Thoracic aorta (tissue), 2 donors: ENCODE results near the gene HOXC6. TPM values are rescaled to one million over a fixed set of nuclear protein-coding genes. Genes with fewer than 3 reads are reported as not detected.
"Not testable (repeated sequence)": the region's sequence is repeated elsewhere in the genome, so short reads cannot be mapped to it uniquely, and the experiment has no call there.

Source experiments
- ATAC-seq: fragments of 150-250 bp; one replicate; pipeline ENCODE4 v1.8.0; 2017; ENCODE audit warnings: low read depth; ENCODE audit not compliant: insufficient number of reproducible peaks, low FRiP score
- DNase-seq: peaks from one replicate; pipeline ENCODE4 v3.0.0-alpha.2; 2020; ENCODE audit warnings: low spot score
- H3K27ac ChIP-seq, 2 donors: fragments of 200-600 bp; sonication (generic); 1 replicate in 1 of 2; 2 replicates in 1 of 2; pipeline ENCODE4 v1.5.1; 2016; ENCODE audit warnings: mild to moderate bottlenecking in 2 of 2, moderate library complexity in 2 of 2
- H3K27me3 ChIP-seq: fragments of 200-600 bp; sonication (generic); replicated peaks from 2 replicates; pipeline ENCODE4 v1.6.0; 2016; ENCODE audit warnings: mild to moderate bottlenecking; ENCODE audit not compliant: insufficient read depth
- H3K36me3 ChIP-seq: fragments of 200-600 bp; sonication (generic); one replicate; pipeline ENCODE4 v1.5.1; 2016
- H3K4me1 ChIP-seq, 2 donors: fragments of 200-600 bp; sonication (generic); 1 replicate in 1 of 2; 2 replicates in 1 of 2; pipeline versions ENCODE4 v1.5.1 to v1.6.0; 2016; ENCODE audit warnings: low read depth in 2 of 2, mild to moderate bottlenecking in 1 of 2; ENCODE audit not compliant: control insufficient read depth in 1 of 2
- H3K4me3 ChIP-seq: fragments of 200-600 bp; sonication (generic); 2 replicates; pipeline ENCODE4 v1.5.1; 2016; ENCODE audit warnings: mild to moderate bottlenecking
- H3K9me3 ChIP-seq: fragments of 200-600 bp; sonication (generic); 2 replicates; pipeline ENCODE4 v1.5.1; 2016
- total RNA-seq, 2 donors: library from RNA; depleted of rRNA; stranded (reverse); fragments of >200 nt; gene quantifications; one replicate each; pipeline versions ENCODE4 v1.1.0 to v1.2.3, GENCODE V29; 2016
- TF ChIP-seq, protein P1 (sequence below): fragments of 200-600 bp; sonication (generic); IDR thresholded peaks from one replicate; pipeline ENCODE4 v1.5.1; 2019; ENCODE audit warnings: antibody characterized with exemption

HOXC6 gene
- total RNA-seq, 2 donors from 2014 or later = not detected

DNA sequence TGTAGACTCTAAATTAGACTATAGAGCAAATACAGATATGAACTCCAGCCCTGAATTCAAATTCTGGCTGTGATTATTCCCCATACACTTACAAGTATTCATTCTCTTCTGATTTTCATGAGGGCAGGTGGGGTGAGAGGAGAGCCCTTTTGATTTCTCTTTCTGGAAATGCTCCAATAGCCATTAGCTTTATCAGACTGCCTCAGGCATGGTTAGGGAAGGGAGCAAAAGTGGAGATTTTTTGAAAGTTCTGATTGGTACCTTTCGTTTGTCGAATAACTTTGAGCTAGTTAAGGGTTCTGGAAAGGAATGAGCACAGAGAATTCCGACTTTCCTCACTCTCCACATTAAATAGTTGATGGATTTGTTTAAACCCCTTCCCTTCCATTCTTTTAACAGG, 12.4 kb downstream of the HOXC6 start:
- H3K27ac ChIP-seq = no peak overlapping the region
- TF ChIP-seq, protein P1, sequence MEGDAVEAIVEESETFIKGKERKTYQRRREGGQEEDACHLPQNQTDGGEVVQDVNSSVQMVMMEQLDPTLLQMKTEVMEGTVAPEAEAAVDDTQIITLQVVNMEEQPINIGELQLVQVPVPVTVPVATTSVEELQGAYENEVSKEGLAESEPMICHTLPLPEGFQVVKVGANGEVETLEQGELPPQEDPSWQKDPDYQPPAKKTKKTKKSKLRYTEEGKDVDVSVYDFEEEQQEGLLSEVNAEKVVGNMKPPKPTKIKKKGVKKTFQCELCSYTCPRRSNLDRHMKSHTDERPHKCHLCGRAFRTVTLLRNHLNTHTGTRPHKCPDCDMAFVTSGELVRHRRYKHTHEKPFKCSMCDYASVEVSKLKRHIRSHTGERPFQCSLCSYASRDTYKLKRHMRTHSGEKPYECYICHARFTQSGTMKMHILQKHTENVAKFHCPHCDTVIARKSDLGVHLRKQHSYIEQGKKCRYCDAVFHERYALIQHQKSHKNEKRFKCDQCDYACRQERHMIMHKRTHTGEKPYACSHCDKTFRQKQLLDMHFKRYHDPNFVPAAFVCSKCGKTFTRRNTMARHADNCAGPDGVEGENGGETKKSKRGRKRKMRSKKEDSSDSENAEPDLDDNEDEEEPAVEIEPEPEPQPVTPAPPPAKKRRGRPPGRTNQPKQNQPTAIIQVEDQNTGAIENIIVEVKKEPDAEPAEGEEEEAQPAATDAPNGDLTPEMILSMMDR = no peak
- DNase-seq = no peak
- ATAC-seq = no peak
- H3K4me3 ChIP-seq = no peak overlapping the region
- no peaks in the 10 kb centered on the region for H3K36me3 ChIP-seq
- no peaks in the 10 kb centered on the region for H3K9me3 ChIP-seq
- H3K4me1 ChIP-seq = peaks cover 0 to 7% of the 10 kb centered on the region in 2 donors
- H3K27me3 ChIP-seq = no peaks in the 10 kb centered on the region

DNA sequence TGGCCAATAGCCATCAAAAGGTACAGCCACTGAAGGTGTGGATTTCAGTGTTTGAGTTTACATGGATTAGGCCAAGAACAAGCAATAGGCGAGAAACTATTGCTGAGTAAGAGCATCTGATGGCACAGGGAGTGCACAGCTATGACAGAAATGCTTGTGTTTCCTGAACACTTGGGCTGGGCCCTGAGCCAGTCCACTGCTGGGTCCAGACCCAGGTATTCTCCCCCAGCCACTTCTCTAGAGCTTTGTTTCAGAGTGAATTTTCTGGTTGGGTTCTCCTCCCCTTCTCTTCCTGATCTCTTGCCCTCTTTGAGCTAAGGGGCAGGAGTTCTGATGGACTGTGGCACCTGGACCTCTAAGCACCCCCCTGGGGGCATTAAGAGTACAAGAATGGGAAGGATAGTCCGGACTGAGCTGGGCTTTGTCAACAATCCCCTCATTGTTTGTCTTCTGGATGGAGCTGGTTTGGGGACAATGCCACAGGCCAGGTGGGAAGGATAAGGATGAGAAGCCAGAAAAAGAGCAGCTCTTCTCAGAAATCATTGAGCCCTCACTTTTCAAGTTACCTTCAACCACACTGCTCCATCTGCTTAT, 13.0 kb downstream of the HOXC6 start:
- ATAC-seq = no peak
- no peak overlapping the region for H3K4me3 ChIP-seq
- H3K4me1 ChIP-seq = peaks cover 0 to 7% of the 10 kb centered on the region in 2 donors
- H3K27me3 ChIP-seq = no peaks in the 10 kb centered on the region
- no peak overlapping the region for H3K27ac ChIP-seq
- H3K36me3 ChIP-seq = no peaks in the 10 kb centered on the region
- no peak for DNase-seq
- TF ChIP-seq, protein P1 = no peak
- H3K9me3 ChIP-seq = no peaks in the 10 kb centered on the region

DNA sequence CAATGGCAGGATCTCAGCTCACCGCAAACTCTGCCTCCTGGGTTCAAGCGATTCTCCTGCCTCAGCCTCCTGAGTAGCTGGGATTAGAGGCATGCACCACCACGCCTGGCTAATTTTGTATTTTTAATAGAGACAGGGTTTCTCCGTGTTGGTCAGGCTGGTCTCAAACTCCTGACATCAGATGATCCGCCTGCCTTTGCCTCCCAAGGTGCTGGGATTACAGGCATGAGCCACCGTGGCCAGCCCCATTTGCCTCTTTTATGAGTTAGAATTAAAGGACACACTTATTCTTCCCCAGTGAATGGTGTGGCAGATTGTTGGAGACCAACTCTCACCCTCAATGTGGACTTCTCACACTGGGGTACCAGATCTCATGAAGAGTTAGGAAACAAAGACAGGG, 13.8 kb downstream of the HOXC6 start:
- not testable (repeated sequence) for ATAC-seq, H3K36me3 ChIP-seq, H3K27ac ChIP-seq, DNase-seq, H3K9me3 ChIP-seq, H3K4me3 ChIP-seq, H3K27me3 ChIP-seq, H3K4me1 ChIP-seq

DNA sequence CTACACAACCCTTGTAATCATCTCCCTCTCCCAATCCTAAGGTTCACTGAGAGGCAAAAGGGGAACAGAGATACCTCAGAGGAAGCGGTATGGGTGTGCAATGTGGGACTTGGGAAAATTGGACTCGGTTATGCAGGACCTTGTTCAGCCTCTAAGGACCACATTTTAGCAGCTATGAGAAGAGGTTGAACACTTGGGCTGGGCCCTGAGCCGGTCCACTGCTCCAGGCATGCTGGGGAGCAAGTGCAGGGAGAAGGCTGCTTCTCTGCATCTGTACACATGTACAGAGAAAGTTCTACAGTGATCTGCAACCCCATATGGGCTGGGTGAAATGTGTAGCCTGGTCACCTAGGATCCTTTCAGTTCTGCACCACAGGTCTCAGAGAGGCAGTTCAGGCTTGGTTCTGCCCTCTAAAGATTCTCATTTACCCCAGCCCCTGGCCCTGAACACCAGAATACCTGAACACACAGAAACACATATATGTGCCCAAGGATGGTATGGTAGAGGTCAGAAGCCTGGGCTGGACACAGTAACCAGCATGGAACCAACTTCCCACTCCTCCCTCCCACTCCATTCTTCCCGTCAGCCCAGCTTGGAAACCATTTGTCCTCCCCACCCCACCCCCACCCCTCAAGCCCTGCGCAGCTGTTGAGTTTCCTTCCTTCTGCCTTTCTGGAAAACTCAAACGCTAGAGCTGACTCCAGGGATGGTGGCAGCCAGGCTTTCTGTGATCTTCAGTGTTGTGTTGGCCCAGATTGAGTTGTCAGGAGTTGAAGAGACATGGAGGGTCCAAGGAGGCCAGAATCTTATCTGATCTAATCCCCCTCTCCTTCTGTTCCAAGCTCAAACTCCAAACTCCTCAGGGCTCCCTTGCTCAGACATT, 15.0 kb downstream of the HOXC6 start:
- DNase-seq (no peak), ATAC-seq (no peak)
- H3K27ac ChIP-seq = no peak overlapping the region

DNA sequence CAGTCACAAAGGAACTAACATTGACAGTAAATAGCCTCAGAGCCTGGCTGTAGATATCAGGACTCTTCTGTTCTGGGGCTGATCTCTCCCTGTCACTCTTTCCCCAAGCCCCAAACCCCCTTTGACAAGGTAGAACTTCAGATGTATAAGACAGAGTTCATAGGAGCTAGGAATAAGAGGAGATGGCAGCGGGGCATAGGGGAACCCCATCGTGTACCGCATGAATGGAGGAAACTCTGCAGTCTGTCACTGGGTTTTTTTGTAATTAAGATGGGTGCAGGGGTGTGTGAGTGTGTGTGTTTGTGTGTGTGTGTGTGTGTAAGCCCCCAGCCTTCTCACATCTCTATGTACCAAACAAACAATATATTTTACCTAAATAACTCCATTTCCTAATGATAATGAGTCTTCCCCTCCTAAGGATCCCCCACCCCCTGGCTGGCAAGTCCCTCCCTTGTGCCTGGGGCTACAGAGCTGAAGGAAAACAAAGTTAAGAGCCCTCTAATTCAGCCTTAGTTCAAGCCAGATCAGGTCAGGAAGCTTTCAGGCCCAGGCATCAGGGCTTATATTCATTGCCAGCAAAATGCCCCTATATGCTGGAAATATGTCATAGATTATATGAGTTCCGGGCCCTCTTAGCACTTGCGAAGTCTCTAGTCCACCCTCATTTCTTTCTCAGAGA, 16.3 kb downstream of the HOXC6 start:
- ATAC-seq = no peak
- Histone ChIP-seq H3K4me3 (no peak overlapping the region), H3K4me1 (peaks cover 0 to 2% of the 10 kb centered on the region in 2 donors), H3K9me3 (no peaks in the 10 kb centered on the region), H3K27me3 (no peaks in the 10 kb centered on the region), H3K36me3 (no peaks in the 10 kb centered on the region), H3K27ac (no peak overlapping the region)
- TF ChIP-seq, protein P1 = no peak
- no peak for DNase-seq

More for the DNA sequence above, 15.0 kb downstream of the HOXC6 start:
- H3K4me1 ChIP-seq = peaks cover 0 to 7% of the 10 kb centered on the region in 2 donors
- H3K4me3 ChIP-seq = no peak overlapping the region
- H3K27me3 ChIP-seq = no peaks in the 10 kb centered on the region
- H3K36me3 ChIP-seq = no peaks in the 10 kb centered on the region
- TF ChIP-seq, protein P1 = no peak
- H3K9me3 ChIP-seq = no peaks in the 10 kb centered on the region
